Measurements from ENCODE around the gene SIRT3. TPM values are rescaled to one million over a fixed set of nuclear protein-coding genes. Genes with fewer than 3 reads are reported as not detected.

Gene SIRT3
- total RNA-seq, 1 donor from 2014 or later: 5.8 TPM

DNA sequence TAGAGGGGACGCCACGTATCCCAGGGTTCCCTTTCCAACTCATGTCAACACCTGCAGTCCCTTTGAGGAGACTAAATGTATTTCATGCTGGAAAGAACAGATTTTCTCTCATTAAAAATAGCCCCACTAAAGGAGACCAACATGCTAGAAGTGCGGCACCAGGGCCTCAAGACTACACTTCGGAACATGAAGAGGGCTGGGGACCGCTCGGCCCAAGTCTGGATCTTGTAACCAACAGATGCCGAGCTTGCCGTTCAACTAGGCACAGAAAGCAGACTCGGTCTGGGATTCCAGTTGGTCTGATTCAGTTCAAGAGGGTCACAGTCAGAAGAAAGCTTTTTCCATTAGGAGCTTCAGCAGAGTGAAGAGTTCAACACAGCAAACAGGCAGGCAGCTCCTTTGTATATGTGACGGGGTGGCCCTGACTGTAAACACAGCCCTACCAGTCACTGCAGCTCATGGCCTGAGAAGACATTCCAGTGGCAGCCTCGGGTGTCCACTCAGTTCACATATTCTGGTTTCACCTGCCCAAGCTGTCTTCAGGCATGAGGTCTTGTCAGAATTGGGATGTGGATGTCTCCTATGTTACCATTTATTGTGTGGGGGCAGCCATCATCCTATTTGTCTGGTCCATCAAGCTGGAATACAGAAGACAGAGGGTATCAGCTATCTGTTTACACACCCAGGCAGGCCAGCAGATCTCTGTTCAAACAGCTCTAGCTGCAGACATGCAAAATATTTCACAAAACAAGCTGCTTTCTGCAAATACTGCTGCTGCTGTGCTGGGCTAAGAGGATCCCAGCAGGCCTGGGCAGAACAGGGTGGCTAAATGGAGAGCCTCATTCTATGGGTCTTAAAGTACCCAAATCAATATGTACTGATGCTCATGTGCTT is 19.8 kb downstream of the SIRT3 start:
- no peak for DNase-seq (ENCODE audit: low read depth in 2 of 2)

DNA sequence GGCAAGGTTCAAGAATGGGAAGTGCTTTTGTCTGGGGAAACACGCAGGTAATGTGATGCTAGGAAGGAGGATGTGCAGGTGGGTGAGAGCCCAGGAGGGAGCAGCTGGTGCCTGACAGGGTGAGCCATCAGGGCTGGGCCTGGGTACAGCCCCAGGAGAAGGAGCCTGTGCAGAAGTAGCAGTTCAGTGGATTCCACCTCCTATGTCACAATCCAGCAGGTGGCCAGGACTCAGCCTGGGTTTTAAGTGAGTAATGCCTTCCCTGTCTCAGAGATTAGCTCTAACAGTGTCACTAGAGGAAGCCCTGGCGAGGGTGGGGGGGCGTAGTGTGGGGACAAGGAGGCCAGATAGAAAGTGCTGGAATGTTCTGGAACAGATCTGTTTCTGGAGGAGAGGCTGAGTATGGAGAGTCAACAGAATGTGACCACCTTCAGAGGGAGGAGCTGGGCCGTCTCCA is 20.5 kb downstream of the SIRT3 start:
- no peak for DNase-seq (ENCODE audit: low read depth in 2 of 2)

GRCh38 chr11:214083-214482 is 22.1 kb downstream of the SIRT3 start:
- DNase-seq (ENCODE audit: low read depth in 2 of 2): no peak

GRCh38 chr11:213111-213510 is 23.0 kb downstream of the SIRT3 start:
- no peak for DNase-seq (ENCODE audit: low read depth in 2 of 2)

- no peak for DNase-seq (ENCODE audit: low read depth in 2 of 2)
Measured at GRCh38 chr11:212150-213100, 23.7 kb downstream of the SIRT3 start.

- no peak for DNase-seq (ENCODE audit: low read depth in 2 of 2)
Measured at GRCh38 chr11:211741-212140, 24.4 kb downstream of the SIRT3 start.

DNA sequence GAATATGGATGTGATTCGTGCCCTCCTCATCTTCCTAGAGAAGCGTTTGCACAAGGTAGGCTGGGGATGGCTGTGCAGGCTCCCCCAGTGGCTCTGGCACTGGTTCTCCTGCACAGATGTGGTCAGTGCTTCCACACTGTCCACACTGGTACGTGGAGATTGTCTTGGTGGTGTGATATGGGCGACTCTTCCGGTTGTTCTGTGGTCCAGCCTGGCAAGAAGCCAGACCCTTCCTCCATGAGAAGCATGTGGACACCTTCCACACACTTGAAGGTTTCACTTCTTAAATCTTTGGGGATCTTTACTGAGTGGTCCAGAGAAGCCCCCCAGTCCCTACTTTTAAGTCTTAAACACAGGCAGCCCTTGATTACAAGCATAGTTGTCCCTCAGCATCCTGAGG is 24.8 kb downstream of the SIRT3 start:
- no peak for DNase-seq (ENCODE audit: low read depth in 2 of 2)

- DNase-seq (ENCODE audit: low read depth in 2 of 2): no peak
Measured at GRCh38 chr11:210803-211180, 25.4 kb downstream of the SIRT3 start.

DNA sequence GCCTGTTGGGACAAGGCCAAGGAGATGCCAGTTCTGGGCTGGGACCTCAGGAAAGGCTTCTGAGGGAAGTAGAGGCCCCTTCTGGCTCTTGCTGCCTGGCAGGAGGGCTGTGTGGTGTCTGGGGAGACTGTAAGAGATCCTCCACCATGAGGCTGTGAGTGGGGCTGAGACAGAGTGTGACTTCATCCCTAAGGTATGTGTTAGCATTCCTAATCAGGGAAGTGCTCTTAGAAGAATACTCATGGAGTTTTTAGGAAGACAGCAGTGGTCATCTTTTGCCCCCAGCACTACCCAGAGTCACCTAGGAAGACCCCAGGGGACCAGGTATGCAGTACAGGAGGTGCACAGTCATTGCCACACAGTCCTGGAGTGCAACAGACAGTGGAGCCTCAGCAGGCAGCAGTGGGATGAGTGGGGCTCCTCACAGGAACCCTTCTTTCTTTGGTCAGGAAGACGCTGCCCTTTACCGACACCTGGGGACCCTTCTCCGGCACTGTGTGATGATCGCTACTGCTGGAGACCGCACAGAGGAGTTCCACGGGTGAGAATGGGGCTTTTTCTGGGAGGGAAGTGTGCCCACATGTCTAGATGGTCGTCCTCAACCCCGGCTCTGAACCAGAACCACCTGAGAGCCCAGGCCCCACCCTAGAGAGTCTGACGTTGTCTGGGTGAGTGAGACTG is 25.9 kb downstream of the SIRT3 start:
- DNase-seq (ENCODE audit: low read depth in 2 of 2): peak in 1 of 2 donors; percentile 24

DNA sequence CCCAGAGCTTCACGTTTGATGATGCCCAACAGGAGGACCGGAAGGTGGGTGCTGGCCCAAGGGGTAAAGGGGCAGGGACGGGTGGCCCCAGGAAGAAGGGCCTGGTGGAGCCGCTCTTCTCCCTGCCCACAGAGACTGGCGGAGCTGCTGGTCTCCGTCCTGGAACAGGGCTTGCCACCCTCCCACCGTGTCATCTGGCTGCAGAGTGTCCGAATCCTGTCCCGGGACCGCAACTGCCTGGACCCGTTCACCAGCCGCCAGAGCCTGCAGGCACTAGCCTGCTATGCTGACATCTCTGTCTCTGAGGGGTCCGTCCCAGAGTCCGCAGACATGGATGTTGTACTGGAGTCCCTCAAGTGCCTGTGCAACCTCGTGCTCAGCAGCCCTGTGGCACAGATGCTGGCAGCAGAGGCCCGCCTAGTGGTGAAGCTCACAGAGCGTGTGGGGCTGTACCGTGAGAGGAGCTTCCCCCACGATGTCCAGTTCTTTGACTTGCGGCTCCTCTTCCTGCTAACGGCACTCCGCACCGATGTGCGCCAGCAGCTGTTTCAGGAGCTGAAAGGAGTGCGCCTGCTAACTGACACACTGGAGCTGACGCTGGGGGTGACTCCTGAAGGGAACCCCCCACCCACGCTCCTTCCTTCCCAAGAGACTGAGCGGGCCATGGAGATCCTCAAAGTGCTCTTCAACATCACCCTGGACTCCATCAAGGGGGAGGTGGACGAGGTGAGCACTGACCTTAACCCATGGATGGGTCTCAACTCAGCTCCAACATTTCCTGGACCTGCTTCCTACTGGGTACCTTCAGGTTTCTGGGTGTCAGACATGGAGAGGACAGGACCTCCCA is 26.6 kb downstream of the SIRT3 start:
- peak in 1 of 2 donors; percentile 24 for DNase-seq (ENCODE audit: low read depth in 2 of 2)

DNA sequence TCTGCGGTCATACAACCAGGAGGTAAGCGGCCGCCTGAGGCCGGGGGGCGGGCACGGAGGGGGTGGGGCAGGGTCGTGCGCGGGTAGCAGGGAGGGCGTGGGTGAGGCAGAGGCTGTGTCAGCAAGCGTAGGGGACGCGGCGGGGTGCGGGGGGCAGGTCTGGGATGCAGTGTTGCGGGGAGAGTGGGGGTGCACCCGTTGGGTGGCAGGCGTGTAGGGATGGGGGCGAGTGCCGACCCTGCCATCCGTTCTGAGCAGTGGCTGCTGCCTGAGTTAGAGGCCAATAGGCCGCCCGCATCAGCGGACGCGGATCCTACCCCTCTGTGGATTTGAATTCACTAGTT is 27.3 kb downstream of the SIRT3 start:
- DNase-seq (ENCODE audit: low read depth in 2 of 2): no peak

DNA sequence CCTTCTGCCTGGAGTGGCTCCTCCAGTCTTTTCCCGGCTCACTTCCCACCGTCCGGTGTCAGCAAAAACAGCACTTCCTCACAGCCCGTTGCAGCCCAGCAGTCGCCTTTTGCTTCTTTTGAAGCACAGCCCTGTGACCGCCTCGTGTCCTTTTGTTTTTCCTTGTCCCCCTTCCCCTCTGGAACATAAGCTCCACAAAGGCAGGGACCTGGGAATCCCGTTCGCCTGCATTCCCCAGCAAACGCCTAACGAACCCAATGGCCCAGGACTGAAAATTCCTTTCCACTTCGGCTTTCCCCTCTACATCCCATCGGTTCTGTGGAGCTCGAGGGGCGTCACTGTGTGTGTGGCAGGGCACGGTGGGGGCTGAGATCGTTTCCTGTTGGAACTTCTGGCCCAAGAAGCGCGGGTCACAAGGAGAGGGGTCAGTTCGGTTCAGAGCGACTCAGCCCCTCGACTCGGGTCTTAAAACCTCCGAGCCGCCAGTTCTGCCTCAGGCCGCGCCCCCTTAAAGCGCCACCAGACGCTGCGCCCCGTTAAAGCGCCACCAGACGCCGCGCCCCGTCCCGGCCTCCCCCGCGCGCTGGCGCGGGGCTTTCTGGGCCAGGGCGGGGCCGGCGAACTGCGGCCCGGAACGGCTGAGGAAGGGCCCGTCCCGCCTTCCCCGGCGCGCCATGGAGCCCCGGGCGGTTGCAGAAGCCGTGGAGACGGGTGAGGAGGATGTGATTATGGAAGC is 27.8 kb downstream of the SIRT3 start:
- peak; percentile 41 to 86 for DNase-seq (ENCODE audit: low read depth in 2 of 2)

DNA sequence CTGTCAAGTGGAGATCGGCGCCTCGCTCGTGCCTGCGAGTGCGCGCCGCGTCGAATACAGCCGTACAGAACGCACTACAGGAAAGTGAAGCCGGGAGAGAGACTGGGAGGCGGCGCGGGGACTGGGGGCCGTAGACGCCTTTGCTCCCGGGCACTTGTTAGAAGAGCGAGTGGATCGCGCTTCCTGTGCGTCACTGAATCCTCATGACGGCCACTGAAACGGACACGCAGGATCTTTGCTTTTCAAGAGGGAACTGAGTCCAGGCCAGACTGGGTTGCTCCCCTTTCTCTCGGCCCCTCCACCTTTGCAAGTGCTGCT is 28.3 kb downstream of the SIRT3 start:
- DNase-seq (ENCODE audit: low read depth in 2 of 2): peak; percentile 66 to 84

DNA sequence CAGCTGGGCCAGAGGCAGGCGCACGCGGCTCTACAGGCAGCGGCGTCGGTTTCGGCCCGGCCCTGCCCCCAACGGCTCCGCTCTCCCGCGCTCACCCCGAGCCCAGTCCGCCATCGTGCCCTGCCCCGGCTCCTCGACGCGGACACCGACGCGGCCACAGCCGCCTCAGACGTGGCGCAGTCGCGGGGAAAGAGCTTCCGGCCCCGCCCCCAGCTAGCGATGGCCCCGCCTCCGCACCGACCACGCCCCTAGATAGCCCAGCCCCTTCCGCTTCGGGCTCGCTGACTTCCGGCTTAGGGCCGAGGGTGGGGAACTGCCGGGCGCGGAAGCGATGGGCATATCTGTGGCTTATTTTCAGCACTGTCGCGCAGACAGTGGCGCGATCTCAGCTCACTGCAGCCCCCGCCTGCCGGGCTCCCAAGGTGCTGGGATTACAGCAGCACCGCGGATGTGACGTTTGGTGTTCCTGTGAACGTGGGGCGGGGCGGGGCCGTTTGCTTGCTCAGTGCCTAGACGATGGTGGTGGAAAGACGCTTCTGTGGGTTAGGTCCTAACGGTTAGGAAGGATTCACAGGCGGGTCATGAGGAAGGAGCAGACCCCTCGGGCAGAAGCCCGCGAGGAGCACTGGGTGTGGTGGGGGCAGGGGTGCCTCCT is 28.8 kb downstream of the SIRT3 start, which contains the start of the genes BET1L and RIC8A:
BET1L (minus strand) TSS at position 192 of the 655 bp plus-strand sequence; CDS start at position 114, 78 bp downstream.
RIC8A (plus strand) TSS at position 501 of the 655 bp plus-strand sequence. CDS start 1,147 bp downstream, outside the sequence.
- peak; percentile 96 to 98 for DNase-seq (ENCODE audit: low read depth in 2 of 2)

DNA sequence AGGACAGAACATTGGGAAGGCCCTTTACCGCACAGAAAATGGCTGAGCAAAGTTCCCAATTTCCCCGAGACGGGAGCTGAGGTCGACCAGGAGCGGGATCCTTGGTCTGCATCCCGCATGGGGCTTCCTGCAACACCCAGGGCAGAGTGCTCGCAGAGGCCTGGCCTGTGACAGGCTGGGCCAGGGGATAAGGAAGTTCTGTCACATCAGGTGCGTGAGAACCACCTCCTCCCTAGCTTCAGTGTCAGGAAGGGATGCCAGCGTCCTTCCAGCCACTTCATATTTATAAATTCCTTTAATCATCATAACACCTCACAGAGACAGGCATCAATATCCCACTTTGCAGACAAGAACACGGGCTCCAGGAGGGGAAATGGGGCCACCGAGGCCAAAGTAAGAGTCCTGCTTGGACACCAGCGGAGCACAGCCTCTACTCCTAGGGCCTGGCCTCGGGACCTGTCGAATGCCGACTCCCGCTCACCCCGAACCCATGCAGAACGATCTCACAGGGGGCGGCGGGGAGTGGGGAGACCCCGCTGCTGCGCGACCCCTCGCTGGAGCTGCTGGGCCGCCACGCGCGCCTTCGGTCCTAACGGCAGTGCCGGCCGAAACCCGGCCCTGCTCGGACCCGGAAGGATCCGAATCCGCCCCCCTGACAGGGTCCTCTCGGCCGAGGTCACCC is 29.5 kb downstream of the SIRT3 start:
- DNase-seq (ENCODE audit: low read depth in 2 of 2): peak in 1 of 2 donors; percentile 46

DNA sequence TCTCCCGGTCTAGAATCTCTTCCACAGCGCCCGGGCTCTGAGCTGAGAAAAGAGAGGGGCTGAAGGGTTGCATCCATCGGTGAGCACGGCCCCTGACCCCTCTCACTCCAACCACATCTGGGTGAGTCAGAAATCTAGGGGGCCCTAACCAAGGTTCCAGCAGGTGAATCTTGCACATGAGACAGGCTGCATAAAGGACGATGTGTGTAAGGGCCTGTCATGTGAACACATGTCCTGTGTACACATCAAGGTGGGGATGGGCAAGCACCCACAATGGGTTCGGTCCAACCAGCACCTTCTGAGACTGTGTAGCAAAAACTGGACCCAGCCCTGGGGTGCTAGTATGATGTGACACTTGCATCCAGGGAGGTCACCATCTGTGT is 30.1 kb downstream of the SIRT3 start:
- DNase-seq (ENCODE audit: low read depth in 2 of 2): no peak

DNA sequence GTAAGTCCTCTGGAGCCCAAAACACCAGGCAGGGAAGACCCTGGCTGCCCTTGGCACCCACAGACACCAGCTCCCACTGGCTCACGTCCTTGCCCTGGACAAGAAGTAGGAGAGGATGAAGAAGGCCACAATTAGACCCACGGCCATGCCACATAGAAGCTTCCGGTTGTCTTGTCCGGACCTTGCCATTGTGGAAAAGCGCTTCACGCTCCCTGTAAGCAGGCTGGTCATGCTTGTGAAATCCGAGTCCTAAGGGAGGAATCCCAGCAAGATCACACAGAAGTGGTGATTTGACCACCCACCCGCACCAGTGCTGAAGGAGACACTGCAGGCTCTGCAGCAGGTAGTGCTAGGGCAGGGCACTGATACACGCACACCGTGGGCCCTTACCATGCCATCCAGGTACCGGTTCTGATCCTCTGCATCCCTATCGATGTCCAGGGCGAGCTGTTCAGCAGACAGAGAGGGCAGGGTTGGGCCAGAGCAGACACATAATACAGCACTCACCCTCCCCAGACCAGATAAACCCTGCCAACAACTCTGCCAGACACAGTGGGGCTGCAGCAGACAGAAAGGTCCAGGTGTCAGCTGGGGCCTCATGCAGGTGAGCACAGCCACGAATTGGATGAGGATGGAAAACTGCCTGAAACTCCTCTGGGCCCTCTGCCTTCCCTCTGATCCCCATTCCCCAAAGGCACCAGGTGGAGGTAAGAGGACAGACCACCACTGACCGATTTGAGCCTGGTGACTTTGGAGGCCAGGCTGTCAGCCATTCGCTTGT is 30.7 kb downstream of the SIRT3 start:
- no peak for DNase-seq (ENCODE audit: low read depth in 2 of 2)

DNA sequence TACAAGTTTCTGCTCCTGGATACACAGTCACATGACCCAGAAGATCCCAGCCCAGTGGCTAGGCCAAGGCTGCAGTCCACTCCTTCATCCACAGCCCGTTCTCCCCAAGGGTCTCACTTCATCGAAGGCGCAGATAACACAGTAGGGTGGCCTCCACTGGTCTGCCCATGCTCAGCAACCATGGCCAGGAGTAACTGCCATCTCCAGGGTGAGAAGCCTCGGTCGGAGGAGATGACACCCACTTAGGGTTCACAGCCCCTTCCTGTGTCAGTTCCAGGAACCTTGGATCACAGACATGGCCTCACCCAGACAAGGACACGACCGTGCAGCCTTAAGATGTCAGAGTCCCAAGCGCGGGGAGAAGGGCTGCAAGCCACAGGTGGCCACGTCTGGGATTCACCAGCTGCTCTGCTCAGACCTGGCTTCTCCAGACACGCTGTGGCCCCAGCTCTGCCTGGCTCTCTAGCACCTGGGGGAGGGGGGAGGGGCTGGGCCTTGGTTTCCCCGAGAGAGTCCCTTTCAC is 31.5 kb downstream of the SIRT3 start:
- DNase-seq (ENCODE audit: low read depth in 2 of 2): no peak

All from dermis microvascular lymphatic vessel endothelial cell (primary cell).